GM12892 (cell line): ENCODE data around the gene BANP.

Source experiments
- POLR2A ChIP-seq: IDR thresholded peaks from 2 replicates; pipeline ENCODE4 v1.6.1; 2011; ENCODE audit warnings: low read depth, low read length, control low read depth
- POLR2AphosphoS5 ChIP-seq: IDR thresholded peaks from 2 replicates; pipeline ENCODE4 v1.6.1; 2011; ENCODE audit warnings: low read depth, low read length, control low read depth
- TAF1 ChIP-seq: IDR thresholded peaks from 2 replicates; pipeline ENCODE4 v1.6.1; 2011; ENCODE audit warnings: low read depth, mild to moderate bottlenecking, control low read depth, low read length, borderline replicate concordance

GRCh38 chr16:88008840-88009239 is 57.6 kb downstream of the BANP start:
- TF ChIP-seq POLR2A (no peak), POLR2AphosphoS5 (no peak), TAF1 (no peak)
